Amygdala (tissue), 56 donors: ENCODE measurements around the gene IQCE.
A peak's percentile ranks its signal among the peaks of the same experiment; 100 is the strongest.

Experiments used
- DNase-seq, 56 donors: peaks; one replicate each; lab custom pipeline; 2025; lab: John Stamatoyannopoulos, UW

IQCE gene, protein sequence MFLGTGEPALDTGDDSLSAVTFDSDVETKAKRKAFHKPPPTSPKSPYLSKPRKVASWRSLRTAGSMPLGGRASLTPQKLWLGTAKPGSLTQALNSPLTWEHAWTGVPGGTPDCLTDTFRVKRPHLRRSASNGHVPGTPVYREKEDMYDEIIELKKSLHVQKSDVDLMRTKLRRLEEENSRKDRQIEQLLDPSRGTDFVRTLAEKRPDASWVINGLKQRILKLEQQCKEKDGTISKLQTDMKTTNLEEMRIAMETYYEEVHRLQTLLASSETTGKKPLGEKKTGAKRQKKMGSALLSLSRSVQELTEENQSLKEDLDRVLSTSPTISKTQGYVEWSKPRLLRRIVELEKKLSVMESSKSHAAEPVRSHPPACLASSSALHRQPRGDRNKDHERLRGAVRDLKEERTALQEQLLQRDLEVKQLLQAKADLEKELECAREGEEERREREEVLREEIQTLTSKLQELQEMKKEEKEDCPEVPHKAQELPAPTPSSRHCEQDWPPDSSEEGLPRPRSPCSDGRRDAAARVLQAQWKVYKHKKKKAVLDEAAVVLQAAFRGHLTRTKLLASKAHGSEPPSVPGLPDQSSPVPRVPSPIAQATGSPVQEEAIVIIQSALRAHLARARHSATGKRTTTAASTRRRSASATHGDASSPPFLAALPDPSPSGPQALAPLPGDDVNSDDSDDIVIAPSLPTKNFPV

DNA sequence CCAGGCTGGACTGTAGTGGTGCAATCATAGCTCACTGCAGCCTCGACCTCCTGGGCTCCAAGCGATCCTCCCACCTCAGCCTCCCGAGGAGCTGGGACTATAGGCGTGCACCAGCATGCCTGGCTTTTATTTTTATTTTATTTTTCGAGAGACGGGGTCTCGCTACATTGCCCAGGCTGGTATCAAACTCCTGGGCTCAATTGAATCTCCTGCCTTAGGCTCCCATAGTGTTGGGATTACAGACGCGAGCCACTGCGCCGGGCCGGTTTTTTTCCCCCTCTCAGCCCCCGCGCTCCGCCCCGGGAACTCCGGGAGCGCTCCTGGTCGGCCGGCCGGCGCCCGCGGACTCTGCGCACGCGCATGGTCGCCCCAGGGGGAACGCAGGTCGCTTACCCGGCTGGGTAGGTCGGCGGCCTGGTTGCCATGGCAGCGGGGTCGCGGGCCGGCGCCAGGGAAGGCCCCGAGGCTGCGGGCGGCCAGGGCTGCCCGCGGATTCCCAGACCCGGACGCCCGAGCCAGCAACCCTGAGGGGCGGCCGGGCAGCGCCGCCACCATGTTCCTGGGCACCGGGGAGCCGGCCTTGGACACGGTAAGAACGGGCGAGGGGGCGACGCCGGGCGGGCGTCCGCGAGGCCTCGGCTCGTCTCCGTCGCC is at the start of gene IQCE:
Gene IQCE (plus strand): TSS at position 351 of the 654 bp plus-strand sequence. CDS start 203 bp downstream, at position 554.
- DNase-seq = peak; percentile 25 to 92 (median 80)

GRCh38 chr7:2509298-2509906 is 49.4 kb upstream of the IQCE start:
- no peak for DNase-seq

DNA sequence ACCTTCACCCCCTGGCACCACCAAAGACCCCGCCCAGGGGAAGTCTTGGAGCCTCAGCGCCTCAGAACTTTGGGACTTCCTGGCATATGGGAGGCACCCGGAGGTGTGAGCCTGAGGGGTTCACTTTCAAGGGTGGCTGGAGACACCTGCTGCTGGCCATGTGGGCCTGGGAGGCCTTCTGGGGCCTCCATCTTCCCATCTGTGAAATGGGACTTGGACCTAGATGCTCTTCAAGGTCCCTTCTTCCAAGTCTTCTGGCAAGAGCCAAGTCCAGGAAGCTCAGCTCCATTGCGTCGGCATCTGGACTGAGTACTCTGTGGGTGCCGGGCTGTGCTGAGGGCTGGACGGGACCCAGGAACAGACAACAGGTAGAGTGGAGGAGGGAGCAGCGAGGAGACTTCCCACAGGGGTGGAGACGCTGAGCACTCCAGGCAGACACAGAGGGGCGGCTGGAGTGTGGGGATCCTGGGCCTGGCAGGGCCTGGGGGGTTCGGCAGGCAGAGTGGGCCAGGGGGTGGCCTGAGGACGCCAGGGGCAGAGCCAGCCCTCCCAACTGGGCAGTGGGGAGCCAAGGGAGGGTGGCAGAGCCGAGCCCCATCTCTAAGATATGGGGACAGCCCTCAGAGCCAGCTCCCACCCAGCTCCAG is 48.5 kb upstream of the IQCE start:
- DNase-seq = no peak

GRCh38 chr7:2510909-2511768 is 47.6 kb upstream of the IQCE start:
- no peak for DNase-seq

GRCh38 chr7:2511769-2512168 is 47.0 kb upstream of the IQCE start:
- DNase-seq = no peak

DNA sequence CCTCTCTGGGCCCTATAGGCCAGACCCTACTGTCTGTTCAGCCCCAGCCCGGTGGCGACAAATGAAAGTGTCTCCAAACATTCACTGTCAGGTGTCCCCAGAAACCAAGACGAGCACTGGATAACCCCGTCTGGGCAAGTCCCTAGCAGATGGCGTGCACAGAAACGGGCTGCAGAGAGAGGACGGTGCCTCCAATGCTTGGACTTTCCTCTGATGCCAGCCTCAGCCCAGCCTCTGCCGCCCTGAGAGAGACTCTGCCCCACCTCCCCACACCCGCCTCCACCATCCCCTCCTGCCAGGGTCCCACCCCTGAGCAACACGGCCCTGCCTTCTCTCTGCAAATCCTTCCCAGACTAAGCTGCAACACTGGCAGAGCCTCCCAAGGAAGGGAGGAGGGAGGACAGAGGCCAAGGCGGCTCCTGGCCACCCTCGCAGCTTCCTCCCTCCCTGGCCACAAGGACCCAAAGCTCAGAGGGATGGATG is 46.6 kb upstream of the IQCE start:
- DNase-seq = peak in 5 of 56 donors; percentile 23 to 47 (median 35)

DNA sequence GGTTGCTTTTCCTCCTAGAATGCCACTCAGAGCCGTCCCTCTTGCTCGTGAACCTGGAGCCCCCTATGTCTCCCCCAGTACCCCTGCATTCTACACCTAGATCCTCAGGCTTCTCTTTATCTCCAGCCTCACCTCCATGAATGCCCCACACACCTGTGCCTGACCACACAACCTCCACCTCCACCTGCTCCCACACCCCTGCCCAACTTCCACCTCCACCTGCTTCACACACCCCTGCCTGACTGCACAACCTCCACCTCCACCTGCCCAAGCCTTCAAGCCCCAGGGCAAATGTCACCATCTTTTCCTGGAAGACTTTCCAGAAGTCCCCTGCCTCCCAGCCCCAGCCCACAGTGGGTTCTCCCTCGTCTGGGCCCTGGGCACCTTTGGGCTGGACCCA is 46.1 kb upstream of the IQCE start:
- no peak for DNase-seq

GRCh38 chr7:2513702-2514101 is 45.1 kb upstream of the IQCE start:
- DNase-seq = no peak

- DNase-seq = no peak
Observed at GRCh38 chr7:2514473-2515423, 44.0 kb upstream of the IQCE start.

DNA sequence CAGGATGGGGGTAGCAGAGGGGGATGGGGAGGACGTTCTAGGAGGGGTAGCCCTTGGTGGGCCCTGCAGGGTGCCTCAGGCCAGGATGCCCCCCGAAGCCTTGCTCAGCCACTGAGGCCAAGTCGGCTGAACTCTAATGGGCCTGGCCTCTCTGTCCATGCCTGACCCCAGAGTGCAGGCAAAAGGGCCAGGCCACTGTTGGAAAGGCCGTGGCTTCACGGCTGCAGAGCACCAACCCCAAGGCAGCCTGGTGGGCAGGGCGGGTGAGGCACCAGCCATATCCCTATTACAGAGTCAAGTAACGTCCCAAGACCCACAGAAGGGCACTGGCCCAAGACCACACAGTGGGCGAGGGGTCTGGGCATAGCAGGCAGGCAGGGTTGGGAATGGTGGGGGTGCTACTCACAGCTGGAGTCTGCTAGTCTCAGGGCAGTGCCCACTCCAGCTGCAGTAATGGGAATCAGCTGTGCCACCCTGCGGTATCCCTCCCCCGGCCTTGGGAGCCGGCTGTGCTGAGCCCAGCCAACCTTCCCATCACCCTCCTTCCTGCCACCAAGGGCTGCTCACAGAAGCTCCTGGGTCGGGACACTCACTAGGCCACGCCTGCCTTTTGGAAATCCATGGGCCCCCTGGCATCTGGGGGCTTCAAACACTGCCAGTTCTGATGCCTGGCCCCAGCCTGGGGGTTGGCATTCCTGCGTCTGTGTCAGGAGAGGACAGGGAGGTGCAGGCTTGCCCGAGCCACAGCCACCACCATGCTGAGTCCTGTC is 43.2 kb upstream of the IQCE start:
- DNase-seq = no peak

DNA sequence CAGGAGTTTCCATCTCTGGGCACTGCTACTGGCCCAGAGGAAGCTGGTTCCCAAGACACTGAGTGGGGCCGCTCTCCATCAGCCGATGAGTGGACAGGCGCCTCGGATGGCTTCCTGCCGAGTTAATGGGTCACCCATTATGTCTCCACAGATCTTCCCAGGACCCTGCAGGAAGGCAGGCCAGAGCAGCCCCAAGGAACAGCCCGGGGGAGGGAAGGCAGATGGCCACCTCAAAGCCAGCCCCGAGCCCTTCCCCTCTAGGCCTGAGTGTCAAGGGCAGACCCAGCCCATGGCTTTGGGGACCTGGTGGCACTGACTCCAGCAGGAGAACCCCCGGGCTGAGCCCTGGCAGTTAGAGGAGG is 42.6 kb upstream of the IQCE start:
- no peak for DNase-seq

DNA sequence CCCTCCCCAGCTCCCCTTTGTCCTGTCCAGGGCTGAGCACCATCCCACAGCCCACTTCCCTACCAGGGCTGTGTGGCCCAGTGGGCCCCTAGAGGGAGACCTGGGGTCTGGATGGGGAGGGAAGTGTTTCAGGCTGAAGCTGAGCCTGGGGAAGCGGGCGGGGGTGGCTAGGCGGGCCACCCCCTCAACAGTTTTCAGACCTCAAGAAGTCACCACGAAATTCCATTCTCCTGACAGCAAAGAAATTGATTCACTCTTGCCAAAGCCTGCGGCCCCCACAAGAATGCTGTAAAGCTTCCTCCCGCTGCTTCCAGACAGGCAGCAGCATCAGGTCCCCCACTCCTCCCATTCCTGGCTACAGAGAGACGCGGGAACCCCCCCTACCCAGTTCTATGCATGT is 41.8 kb upstream of the IQCE start:
- no peak for DNase-seq

DNA sequence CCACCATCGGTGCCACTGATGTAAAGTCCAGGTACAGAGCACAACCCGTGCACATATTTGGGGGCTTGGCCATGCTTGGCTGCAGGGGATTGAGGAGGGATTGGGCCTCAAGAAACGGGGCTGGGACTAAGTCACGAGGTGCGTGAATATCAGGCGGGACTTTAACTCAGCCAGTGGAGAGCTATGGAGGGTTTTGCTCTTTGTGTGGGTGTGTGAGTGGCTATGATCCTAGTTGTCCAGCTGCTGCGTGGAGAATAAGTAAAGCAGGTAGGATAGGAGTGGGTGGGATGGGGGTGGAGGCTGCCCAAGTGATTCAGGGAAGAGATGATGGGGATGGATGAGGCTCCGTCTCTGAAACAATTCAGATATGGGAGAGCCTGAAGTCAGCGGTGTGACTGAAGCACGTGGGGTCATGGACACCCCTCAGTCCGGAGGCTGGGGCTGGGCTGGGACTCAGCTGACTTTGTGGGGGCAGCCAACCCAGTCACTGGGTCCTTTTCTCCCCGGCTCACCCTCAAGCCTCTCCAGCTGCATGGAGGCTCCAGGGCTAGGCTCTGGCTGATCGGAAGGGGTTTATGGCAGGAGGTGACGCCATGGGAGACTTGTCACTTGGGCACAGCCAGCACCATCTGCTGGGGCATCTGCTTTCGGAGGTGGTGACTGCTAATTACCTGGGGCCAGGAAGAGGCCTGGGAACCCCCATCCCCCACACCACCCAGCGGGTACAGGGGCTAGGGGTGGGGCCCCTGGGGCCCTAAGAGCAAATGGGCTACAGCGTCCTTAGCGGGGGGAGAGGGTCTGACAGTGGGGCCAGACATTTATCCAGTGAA is 40.9 kb upstream of the IQCE start:
- no peak for DNase-seq

DNA sequence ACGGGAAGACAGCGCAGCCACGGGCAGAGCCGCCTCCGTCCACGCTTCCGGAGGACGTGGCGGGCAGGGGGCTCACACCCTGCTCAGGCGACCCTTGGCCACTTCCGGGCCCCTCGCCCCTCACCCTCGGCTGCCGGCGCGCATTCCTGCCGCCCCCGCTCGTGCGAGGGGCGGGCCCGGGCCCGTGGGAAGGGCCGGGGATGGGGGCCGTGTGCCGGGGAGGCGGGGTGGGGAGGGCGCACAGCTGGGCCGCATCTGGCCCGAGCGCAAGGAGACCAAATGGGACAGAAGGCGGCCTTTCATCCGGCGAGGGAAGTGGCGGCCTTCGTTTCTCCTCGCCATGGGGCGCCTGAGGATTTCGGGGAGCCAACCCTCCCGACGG is 40.1 kb upstream of the IQCE start:
- no peak for DNase-seq

DNA sequence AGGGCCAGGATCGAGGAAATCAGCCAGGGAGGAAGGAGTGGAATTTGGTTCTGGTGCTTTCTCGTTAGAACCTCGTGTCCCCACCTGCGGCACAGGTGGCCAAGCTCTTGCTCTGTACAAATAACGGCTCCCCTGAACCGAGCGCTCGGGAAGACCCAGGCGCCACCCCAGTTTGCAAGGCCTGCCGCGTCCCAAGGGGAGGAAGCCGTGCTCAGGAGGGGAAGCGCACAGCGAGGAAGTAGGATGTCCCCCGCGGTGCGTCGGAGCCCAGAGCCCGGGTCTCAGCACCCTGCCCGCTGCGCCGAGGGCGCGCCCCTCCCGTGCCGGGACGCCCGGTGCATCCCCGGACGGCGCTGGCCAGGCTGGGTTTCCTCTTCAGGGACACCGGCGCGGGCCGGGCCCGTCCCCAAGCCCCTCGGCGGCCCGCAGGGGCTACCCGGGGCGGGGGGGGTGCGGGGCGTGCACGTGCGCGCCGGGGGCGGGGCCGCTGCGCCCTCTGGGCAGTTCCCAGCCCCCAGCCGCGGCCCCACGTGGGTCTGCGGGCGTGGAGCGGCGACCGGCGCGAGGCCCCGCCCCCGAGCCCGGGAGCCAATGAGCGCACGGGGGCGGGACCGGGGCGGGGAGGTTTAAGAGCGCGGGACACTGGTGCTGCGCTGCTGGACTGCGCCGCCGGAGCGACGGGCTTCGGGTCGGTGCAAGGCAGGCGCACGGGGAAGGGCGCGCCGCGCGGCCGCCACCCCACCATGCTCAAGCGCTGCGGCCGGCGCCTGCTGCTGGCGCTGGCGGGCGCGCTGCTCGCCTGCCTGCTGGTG is 39.5 kb upstream of the IQCE start, which contains the start of gene LFNG:
Gene LFNG (plus strand): TSS at position 656 of the 812 bp plus-strand sequence. CDS start 88 bp downstream, at position 744.
- peak in 54 of 56 donors; percentile 26 to 93 (median 73) for DNase-seq
